HG03469 (cell line): Measurements from ENCODE around the gene PSMD1.

Experiments used
- ATAC-seq: cut with Tn5 transposase; IDR thresholded peaks from one replicate; pipeline ENCODE4 v1.9.1; 2021; ENCODE audit warnings: mild to moderate bottlenecking, moderate library complexity, moderate number of reproducible peaks; ENCODE audit not compliant: unreplicated experiment

The PSMD1 gene

DNA sequence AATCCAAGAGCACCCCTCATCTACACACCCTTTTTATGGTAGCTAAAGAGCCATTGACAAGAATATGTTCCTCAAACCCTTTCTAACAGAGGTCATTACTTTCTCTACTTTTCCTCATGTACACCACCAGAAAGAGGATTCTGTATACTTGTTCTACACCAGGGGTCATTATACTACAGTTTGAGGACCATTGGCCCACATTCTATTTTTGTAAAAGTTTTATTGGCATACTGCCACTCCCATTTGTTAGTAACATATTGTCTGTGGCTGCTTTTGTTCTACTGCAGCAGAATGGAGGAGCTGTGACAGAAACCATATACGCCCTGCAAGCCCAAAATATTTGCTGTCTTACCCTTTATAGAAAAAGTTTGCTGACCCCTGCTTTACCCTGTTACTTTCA is 53.9 kb downstream of the PSMD1 start:
- no peak for ATAC-seq

DNA sequence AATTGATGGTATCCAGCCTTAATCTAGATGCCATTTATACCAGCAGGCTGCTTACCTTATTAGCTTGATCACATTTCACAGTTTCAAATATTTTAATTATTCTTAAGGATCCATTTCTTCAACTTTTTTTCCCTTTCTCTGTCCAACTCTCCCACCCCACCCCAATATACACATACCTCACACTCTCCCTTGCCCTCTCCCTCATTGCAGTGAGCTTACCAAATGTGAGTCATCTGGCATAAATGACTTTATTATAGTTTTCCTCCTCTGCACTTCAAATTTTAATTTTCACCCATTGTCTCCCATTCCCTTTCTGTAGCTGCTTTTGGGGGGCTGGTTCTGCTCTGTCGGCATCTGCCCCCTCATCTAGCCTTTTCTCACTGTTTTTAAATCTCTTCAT is 55.3 kb downstream of the PSMD1 start:
- ATAC-seq, result no peak

DNA sequence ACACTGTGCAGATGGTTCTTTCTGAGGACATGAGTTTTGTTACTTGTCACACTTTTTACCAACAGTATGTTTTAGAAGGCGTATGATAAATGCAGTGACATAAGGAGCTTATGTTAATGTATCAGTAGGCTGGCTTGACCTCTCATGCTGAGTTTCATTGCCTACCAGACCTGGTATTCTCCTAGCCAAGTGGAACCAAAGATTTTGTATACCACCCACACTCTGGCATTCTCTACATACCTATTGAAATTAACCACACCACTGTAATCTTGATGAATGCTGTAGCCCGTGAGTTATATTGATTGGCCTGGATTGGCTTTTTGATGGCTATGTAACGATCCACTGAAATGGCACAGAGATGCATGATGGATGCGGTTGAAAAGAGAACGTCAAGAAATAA is 56.8 kb downstream of the PSMD1 start:
- ATAC-seq, result no peak

DNA sequence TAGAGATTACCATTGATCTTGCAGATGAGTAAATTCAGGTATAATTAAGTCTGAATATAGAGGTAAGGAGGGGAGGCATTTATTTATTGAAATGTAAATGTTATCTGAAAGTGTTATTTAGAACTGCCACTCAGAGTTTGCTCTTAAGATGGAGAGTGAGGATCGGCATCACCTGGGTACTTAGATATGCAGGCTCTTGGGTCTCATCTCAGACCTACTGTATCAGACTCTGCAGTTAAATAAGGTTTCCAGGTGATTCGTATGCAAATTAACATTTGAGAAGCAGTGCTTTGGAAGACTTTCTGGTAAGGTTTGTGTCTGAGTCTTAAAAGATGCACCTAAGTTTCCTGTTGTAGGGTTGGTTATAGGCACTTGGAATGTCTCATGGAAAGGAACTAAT is 59.0 kb downstream of the PSMD1 start:
- no peak for ATAC-seq

DNA sequence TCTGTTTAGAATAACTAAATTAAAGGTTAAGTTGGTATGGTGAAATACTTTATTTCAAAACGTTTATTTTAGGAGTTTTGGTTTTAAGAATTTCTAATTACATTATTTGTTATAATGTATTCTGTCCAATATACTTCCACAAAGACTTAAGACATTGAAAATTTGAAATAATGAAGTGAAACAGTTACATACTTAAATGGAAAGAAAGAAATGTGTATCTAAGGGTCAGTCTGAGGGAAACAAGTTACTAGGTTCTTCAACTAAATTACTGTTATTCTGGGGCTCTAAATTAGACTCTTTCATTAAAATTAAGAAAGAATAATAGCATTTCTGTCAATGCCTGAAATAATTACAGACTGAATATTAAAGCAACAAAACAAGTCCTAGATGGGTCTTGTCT is 60.5 kb downstream of the PSMD1 start:
- no peak for ATAC-seq

DNA sequence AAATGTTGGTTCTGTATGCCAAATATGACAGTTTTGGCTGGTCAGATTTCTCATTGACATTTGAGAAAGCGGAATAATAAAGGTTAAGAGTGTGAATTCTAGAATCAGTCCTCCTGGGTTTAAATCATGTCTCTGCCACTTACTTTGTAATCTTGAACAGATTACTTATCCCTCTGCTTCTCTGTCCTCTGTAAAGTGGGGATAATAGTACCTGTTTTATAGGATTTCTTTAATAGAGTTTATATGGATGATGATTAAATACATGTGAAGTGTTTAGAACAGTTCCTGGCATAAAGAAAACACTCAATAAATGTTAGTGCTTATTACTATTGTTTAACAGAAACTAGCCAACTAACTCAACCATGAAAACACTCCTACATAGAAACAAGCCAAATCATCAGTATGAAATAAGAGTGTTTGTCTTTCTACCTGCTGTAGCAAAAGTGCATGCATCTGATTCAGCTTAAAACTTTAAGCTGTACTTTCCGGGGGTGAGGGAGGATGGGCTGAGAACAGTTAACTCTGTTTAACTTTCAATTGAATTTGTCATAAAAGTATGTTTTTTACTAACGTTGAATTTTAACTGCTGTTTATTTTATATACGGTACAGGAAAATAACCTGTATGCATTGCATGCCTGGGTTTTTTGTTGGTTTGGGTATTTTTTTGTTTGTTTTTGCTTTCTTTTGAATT is 61.4 kb downstream of the PSMD1 start:
- ATAC-seq, result no peak

DNA sequence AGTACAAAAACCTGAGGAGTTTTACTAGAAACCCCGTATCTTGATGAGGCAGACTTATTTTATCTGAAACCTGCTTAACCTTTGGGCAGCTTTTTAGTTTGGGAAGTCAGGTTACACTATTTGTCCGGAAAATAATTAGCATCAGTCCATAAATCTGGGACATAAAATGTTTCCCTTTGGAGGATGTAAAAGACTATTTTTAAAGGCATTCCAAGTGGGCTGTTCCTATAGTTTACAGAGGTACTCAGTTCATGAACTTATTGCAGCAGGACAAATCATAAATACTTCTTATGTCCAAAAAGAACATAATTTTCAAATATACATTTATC is 61.9 kb downstream of the PSMD1 start:
- ATAC-seq, result no peak

DNA sequence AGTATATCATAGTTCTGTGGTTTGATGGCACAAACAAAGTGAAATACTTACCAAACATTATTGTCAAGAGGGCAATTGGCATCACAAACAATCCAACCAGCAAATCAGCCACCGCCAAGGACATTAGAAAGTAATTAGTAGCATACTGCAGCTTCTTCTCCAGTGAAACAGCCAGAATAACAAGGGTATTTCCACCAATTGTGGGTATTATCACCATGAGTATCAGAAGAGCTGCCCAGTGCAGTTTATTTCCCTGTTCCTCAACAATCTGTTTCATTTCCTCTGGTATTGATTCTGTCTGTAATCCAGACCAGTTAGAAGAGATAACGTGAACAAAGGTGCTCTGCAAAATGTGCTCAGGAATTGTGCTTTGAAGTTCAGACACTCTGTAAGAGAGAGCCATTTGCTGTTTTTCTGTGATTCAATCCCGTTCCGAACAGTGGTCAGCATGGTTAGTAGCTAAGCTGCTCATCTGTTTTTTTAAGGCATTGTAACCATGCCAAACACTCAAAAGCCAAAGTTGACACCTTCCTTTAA is 66.8 kb downstream of the PSMD1 start:
- ATAC-seq, result no peak

DNA sequence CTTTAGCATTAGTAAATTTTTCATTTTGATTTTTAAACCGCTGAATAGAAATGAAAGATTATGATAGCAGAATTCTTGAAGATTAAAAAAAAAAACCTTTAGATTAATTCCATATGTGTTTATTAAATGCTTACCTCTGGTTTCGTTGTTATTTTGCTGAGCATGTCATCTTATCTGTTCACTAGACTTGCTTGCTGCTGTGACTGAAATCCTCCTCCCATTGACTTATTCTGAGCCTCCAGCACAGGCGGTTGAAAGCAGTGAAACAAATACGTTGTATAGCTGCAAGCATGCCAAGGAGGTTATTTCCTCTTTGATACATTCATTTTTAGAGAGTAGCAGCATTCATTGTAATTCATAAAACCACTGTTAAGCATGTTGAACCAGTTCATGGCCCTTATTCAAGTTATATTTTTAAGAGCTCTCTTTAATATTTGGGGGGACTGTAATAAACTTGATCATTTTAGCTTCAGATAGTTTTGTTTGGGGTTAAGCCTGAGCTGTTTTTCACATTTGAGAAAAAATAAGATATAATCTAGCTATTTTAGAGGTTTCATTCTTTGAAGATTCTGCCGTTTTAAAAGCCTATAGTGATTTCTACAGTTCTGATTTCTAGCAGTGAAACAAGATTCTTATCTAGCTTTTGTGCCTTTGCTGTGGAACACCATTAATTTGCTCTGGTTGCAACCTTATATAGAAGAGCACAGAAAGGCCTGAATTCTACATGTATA is 68.3 kb downstream of the PSMD1 start, which contains the start of gene HTR2B:
Gene HTR2B, minus strand, starts transcription at position 205 of the 731 bp plus-strand sequence. CDS start 1,278 bp downstream, outside the sequence.
- ATAC-seq, result no peak

DNA sequence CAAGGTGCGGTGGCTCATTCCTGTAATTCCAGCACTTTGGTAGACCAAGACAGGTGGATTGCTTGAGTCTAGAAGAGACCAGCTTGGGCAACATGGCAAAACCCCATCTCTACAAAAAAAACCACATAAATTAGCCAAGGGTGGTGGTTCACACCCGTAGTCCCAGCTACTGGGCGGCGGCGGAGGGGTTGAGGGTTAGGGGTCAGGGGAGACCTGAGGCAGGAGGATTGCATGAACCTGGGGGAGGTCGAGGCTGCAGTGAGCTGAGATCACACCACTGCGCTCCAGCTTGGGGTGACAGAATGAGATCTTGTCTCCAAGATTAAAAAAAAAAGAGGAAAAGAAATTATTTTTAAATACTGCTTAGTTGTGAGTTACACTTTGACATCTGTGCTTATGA is 69.5 kb downstream of the PSMD1 start:
- ATAC-seq, result no peak

DNA sequence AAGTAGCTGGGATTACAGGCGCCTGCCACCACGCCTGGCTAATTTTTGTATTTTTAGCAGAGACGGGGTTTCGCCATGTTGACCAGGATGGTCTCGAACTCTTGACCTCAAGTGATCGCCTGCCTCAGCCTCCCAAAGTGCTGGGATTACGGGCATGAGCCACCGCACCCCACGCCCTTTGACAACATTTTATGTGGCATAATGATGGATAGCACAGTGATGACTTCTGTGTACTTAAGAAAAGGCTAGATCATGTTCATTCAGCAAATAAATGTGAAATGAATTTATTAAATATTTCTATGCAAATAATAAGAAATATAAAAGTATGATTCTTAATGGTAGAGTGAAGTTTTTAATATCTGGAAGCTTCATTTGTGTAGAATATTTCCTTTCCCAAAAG is 70.8 kb downstream of the PSMD1 start:
- ATAC-seq, result no peak

DNA sequence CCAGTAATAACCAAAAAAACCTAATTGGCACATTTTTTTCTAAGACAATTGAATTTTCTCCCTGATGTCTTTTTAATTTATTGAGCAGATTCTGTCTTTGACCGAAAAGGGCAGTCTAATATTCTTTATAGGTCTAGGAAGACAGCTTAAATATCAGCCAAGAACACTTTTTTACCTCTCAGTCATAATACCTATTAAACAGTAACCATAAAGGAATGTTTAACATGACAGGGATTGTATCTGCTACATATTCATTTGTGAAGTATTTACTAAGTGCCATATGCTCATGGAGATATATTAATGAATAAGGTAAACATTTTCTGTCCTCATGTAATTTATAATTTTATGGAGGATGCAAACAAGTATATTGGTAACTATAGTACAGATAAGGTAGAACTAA is 71.3 kb downstream of the PSMD1 start:
- ATAC-seq, result no peak

DNA sequence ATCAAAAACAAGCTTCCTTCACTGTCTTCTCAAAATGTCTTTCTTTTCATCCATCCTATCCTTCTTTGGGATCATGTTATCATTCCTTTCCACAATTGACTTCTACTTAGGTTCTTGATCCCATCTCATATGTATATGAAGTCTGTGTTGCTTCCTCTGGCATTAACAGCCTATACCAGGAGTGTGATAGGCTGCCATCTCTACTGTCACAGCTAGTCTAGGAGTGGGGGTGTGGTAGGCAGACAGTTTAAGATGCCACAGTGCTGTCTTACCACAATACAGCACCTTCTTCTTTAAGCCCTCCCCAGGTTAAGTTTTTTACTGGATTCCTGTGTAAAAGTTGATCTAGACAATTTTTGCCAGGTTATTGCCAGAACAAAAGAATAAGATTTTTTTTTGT is 71.9 kb downstream of the PSMD1 start:
- ATAC-seq, result no peak

DNA sequence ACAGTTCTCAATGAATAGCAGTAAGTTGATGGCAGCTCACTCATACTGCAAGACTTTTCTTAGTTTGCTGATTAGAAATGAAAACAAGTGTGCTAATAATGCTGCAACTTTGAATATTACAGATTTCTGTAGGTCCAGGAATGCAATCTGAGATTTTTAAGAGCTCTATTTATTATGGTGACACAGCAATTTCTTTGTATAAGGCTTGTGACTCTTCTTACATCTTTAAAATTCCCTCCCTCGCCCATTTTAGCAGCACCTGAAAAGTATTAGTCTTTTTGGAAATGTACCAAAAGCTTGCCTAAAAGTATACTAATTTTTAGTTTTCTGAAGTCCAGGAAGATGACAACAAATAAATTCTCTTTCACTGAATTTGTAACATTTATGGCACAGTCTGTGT is 72.5 kb downstream of the PSMD1 start:
- ATAC-seq, result no peak

DNA sequence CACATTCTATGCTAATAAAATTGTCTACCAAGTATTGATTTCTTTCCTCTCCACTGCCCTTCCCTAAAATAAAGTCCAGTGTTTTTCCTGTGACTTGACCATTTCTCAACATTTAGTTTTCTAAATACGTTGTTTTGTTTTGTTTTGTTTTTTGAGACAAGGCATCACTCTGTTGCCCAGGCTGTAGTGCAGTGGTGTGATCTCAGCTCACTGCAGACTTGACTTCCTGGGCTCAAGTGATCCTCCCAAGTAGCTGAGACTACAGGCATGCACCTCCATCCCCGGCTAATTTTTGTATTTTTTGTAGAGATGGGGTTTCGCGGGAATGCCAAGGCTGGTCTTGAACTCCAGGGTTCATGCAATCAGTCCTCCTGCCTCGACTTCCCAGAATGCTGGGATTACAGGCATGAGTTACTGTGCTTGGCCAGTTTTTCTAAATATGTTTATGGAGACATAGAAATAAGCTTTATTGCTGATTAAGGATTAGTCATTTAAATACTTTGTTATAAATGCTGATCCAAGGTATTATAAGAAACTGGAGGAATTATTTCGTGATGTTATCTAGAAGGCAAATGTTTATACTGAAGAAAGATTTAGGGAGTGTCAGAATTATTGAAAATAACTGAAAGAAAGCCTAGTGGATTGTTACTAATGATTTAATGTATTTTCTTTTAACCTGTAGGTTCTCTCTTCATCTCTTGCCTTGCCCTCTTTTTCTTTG is 73.8 kb downstream of the PSMD1 start:
- no peak for ATAC-seq

DNA sequence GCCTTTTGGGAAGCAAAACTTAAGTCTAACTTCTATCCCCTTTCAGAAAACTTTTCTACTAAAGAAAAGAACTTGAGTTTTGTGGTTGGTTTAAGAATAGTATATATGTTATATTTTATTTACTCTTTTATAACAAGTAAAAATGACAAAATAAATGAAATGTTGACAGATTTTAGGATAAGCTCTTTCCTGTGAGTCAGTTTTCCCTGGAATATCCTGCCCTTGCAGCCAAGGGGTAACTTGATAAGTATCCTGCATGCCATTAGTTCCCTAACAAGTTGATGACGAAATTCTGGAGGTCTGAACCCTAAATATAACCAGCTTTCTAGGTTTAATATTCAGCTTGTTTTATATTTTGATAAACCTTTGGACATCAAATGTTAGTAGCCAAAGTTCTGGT is 75.5 kb downstream of the PSMD1 start:
- ATAC-seq, result no peak

DNA sequence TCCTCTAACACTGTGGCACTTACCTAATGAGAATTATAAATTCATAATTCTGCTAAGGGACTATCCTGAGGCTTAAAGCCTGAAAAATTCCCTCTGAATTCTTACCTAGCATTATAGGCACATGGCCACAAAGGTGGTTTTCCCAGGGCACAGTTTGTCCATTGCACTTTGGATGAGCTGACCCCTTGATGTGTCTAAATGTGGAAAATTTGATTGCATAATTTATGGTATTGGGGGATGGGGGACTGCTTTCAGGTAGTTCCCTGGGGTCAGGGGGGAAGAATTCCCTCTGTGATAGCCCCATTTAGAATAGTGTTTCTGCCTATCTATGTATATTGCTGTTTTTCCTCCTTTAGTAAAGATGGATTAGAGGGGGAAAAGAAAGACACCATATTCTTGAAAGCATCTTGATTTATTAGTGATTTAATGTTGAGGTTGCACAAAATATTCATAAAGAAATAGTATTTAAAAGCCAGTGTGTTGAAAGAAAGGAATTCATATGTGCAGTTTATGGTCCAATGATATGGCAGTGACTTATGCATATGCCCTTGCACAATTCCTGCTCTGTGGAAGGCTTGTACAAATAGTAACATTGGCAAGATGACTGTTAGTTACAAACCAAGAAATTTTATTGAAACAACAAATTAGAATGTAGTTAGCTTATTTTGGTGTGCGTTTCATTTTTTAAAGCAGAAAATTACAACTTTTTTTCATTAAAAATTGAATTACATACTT is 76.9 kb downstream of the PSMD1 start:
- no peak for ATAC-seq

DNA sequence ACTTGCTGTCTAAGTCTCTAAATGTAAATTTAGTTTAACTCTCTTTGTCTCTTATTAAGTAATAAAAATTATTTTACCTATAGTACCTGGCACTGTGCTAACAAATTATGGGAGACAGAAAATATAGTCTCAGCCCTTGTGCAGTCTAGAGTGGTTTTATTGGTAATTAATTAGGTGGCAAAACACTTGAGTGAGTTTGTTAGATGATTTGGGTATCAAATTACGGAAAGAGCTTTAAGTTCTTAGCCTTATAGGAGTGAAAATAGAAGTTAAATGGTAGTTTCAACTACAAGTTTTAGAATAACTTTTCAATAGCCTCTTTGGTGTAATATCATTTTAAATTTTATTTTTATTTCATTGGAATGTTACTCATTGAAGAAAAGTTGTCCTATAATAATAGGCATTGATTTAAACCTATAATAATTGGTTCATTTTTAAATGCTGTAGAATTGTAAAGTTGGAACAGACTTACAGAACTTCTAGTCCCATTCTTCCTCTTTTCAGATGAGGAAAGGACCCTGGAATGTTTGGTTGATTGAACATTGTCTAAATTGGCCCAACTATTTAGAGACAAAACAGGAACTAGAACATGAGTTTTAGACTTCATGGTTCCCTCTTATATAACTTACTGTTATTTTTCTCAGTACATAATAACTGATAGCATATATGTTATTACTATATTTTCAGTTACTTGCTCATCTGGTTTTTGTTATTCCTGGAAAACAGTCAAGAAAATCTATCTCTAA is 78.4 kb downstream of the PSMD1 start:
- ATAC-seq, result no peak

DNA sequence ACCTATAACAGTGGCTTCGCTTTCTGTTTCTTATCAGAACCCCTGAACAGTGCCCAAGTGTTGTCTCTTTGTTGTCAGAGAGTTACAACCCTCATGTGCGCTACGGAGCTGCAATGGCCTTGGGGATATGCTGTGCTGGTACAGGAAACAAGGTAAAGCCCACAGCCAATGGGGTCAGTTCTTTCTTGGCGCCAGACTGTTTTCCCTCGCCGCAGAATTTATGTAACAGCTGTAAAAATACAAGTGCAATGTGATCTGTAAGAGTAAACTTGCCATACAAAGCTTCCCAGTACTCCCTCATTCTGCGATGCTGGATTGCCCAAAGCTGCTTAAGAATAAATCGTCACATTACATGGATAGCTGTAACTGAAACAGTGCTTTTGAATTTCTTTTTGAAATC is 82.0 kb downstream of the PSMD1 start:
- ATAC-seq, result no peak

DNA sequence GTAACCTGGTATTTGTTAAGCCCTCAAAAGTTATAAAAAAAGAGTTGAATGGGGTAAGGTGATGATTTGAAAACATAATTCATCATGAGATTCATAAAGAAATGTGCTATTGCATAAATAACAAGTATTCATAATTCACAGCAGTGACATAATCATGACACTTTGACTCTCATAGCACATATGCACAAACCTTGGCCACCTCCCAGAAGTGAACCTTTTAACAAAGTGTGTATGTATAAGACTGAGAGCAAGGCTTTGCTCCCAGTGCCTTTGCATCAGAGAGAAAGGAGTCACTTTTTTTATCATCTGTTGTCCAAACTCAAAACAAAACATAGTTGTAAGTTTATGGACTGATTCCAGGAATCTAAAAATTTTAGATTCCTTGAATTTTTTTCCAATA is 83.1 kb downstream of the PSMD1 start:
- no peak for ATAC-seq
